Measurements from ENCODE around the gene CXCR3.
"Not testable (repeated sequence)": the region's sequence is repeated elsewhere in the genome, so short reads cannot be mapped to it uniquely, and the experiment has no call there.

Gene CXCR3

GRCh38 chrX:71618303-71618721 is at the start of gene CXCR3:
Gene CXCR3, minus strand, starts transcription at chrX:71618511. Its CDS starts 62 bp downstream, at chrX:71618449.
- peak; percentile 73 for DNase-seq

GRCh38 chrX:71667328-71668247 is 49.3 kb upstream of the CXCR3 start, which contains the start of gene LOC101059915:
Gene LOC101059915, plus strand, starts transcription at chrX:71667546.
- DNase-seq = no peak

GRCh38 chrX:71666240-71667223 is 48.2 kb upstream of the CXCR3 start:
- no peak for DNase-seq

- DNase-seq = no peak
Observed at GRCh38 chrX:71665747-71666146, 47.4 kb upstream of the CXCR3 start.

- no peak for DNase-seq
Observed at GRCh38 chrX:71664889-71665491, 46.7 kb upstream of the CXCR3 start.

GRCh38 chrX:71664202-71664601 is 45.9 kb upstream of the CXCR3 start:
- DNase-seq = not testable (repeated sequence)

GRCh38 chrX:71663238-71663637 is 44.9 kb upstream of the CXCR3 start:
- DNase-seq = peak; percentile 71

GRCh38 chrX:71662654-71663053 is 44.3 kb upstream of the CXCR3 start:
- not testable (repeated sequence) for DNase-seq

- no peak for DNase-seq
Observed at GRCh38 chrX:71661919-71662318, 43.6 kb upstream of the CXCR3 start.

- DNase-seq = no peak
Observed at GRCh38 chrX:71660562-71661416, 42.5 kb upstream of the CXCR3 start.

GRCh38 chrX:71659959-71660358 is 41.6 kb upstream of the CXCR3 start:
- no peak for DNase-seq

- no peak for DNase-seq
Observed at GRCh38 chrX:71659342-71659741, 41.0 kb upstream of the CXCR3 start.

- DNase-seq = no peak
Observed at GRCh38 chrX:71657267-71657666, 39.0 kb upstream of the CXCR3 start.

GRCh38 chrX:71653344-71653743 is 35.0 kb upstream of the CXCR3 start:
- DNase-seq = no peak

GRCh38 chrX:71652405-71652804 is 34.1 kb upstream of the CXCR3 start:
- peak; percentile 48 for DNase-seq

- DNase-seq = peak; percentile 18
Observed at GRCh38 chrX:71650333-71650969, 32.1 kb upstream of the CXCR3 start.

GRCh38 chrX:71644406-71644805 is 26.1 kb upstream of the CXCR3 start:
- DNase-seq = not testable (repeated sequence)

- no peak for DNase-seq
Observed at GRCh38 chrX:71640002-71640401, 21.7 kb upstream of the CXCR3 start.

- no peak for DNase-seq
Observed at GRCh38 chrX:71638409-71638808, 20.1 kb upstream of the CXCR3 start.

- no peak for DNase-seq
Observed at GRCh38 chrX:71637848-71638247, 19.5 kb upstream of the CXCR3 start.

- DNase-seq = no peak
Observed at GRCh38 chrX:71637253-71637618, 18.9 kb upstream of the CXCR3 start.

All from activated naive CD4-positive, alpha-beta T cell treated with Interleukin-2 at 50 U/mL for 16 hours (primary cell).